Measurements from ENCODE around the gene TBC1D22A. TPM values are rescaled to one million over a fixed set of nuclear protein-coding genes. Genes with fewer than 3 reads are reported as not detected.

Gene TBC1D22A
- total RNA-seq, 2 donors from 2014 or later = 11.5 to 15.4 TPM

GRCh38 chr22:46796566-46797195 is 34.2 kb downstream of the TBC1D22A start:
- Histone ChIP-seq H3K4me1 (peaks cover 0 to 16% of the 10 kb centered on the region in 2 donors), H3K9me3 (no peaks in the 10 kb centered on the region), H3K4me3 (no peak overlapping the region), H3K27ac (no peak overlapping the region), H3K27me3 (no peaks in the 10 kb centered on the region), H3K36me3 (peaks cover 44% of the 10 kb centered on the region)
- DNase-seq (ENCODE audit: low spot score) = peak; percentile 52
- TF ChIP-seq CTCF (IDR thresholded peaks at IDR 0.05) = no peak

GRCh38 chr22:46797355-46797754 is 34.9 kb downstream of the TBC1D22A start:
- DNase-seq (ENCODE audit: low spot score) = no peak
- Histone ChIP-seq H3K27ac (no peak overlapping the region), H3K4me3 (no peak overlapping the region), H3K9me3 (no peaks in the 10 kb centered on the region), H3K4me1 (peaks cover 0 to 9% of the 10 kb centered on the region in 2 donors), H3K36me3 (peaks cover 44% of the 10 kb centered on the region), H3K27me3 (no peaks in the 10 kb centered on the region)
- no peak for TF ChIP-seq CTCF (IDR thresholded peaks at IDR 0.05)

- Histone ChIP-seq H3K27ac (no peak overlapping the region), H3K36me3 (peaks cover 43% of the 10 kb centered on the region), H3K4me1 (peaks cover 0 to 6% of the 10 kb centered on the region in 2 donors), H3K4me3 (no peak overlapping the region), H3K27me3 (no peaks in the 10 kb centered on the region), H3K9me3 (no peaks in the 10 kb centered on the region)
- peak; percentile 43 for DNase-seq (ENCODE audit: low spot score)
- no peak for TF ChIP-seq CTCF (IDR thresholded peaks at IDR 0.05)
Measured at GRCh38 chr22:46798041-46798365, 35.6 kb downstream of the TBC1D22A start.

GRCh38 chr22:46798366-46799350 is 36.2 kb downstream of the TBC1D22A start:
- Histone ChIP-seq H3K9me3 (no peaks in the 10 kb centered on the region), H3K36me3 (peaks cover 37% of the 10 kb centered on the region), H3K27ac (no peak overlapping the region), H3K27me3 (no peaks in the 10 kb centered on the region), H3K4me1 (peaks cover 0 to 9% of the 10 kb centered on the region in 2 donors), H3K4me3 (no peak overlapping the region)
- DNase-seq (ENCODE audit: low spot score) = peak; percentile 78
- peak; percentile 89 to 94 for TF ChIP-seq CTCF (IDR thresholded peaks at IDR 0.05)

DNA sequence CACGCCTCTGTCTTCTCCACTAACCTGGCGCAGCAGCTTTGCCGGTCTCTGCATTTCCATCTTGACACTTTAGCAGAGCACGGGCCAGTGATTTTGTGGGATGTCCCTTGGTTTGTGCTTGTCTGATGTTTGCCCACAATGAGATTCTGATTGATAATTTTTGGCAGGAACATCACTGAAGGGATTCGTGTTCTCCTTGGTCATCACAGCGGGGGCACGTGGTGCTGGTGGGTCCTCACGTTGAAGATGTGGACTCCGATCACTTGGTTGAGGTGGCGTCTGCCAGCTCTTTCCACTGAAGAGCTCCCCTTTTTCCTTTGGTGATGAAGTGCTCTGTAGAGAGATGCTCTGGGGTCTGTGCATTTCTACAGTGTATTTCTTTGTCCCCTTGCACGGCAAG is 37.2 kb downstream of the TBC1D22A start:
- Histone ChIP-seq H3K27ac (no peak overlapping the region), H3K36me3 (peaks cover 30% of the 10 kb centered on the region), H3K27me3 (no peaks in the 10 kb centered on the region), H3K4me1 (peaks cover 0 to 9% of the 10 kb centered on the region in 2 donors), H3K4me3 (no peak overlapping the region), H3K9me3 (no peaks in the 10 kb centered on the region)
- no peak for DNase-seq (ENCODE audit: low spot score)
- TF ChIP-seq CTCF (IDR thresholded peaks at IDR 0.05) = no peak

All from right atrium auricular region (tissue), 2 donors.